GM12892 (cell line): Measurements from ENCODE around the gene TEKTIP1.

Source experiments
- POLR2AphosphoS5 ChIP-seq: IDR thresholded peaks from 2 replicates; pipeline ENCODE4 v1.6.1; 2011; ENCODE audit warnings: low read depth, low read length, control low read depth
- TAF1 ChIP-seq: IDR thresholded peaks from 2 replicates; pipeline ENCODE4 v1.6.1; 2011; ENCODE audit warnings: low read depth, mild to moderate bottlenecking, control low read depth, low read length, borderline replicate concordance

DNA sequence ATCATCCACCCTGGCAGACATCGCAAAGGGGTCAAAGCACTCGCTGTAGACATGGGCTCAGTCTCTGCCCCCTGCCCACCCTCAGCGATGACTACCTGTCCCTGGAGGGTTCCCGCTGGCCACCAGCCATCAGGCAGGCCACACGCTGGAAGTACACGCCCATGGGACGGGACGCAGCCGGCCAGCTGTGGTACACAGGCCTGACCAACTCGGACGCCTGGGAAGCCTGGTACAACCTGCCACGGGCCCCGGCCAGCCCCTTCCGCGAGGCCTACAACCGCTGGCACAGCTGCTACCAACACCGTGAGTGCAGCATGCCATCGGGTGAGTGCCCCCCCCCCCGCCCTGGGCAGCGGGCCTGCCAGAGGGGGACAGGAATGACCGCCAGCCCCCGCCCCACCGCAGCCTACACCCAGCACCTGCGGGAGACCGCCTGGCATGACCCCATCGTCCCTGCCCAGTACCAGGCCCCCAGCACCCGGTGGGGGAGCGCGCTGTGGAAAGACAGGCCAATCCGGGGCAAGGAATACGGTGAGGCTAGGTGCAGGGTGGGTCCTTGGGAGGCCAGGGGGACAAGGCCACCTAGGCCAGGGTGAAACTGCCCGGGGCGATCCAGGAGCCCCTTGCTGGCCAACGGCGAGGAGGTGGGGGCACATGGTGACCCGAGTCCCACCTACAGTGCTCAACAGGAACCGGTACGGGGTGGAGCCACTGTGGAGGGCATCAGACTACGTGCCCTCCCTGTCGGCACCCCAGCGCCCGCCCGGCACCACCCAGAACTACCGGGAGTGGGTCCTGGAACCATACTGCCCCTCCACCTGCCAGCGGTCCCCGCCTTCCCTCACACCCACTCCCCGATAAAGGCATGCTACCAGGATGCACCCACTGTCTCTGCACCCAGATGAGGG lies 4.4 kb downstream of the TEKTIP1 start:
- TF ChIP-seq POLR2AphosphoS5 (no peak), TAF1 (no peak)
